DMS79 treated with DMSO at 0.1 percent for 48 hours (cell line): Measurements from ENCODE around the gene FKBP4.

ENCODE experiments used
- DNase-seq: peaks from one replicate; lab custom pipeline; 2025; lab: John Stamatoyannopoulos, UW

FKBP4 gene

DNA sequence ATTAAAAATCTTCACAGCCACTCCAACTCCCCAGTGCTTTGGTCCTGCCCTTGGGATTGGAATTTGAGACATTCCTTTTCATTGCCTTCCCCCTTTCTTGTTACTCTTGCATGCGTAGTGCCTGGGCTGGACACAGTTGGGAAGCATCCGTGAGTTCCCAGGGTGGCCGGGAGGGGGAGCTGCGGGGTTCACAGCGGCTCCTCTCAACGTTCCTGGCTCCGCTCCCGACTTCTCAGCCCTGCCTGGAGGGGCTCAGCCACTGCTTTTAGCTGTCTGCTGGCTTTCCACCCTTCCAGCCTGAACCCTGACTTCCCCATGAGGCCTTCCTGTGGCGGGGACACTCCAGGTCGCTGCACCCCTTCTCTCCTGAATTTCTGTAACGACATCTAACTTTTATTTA, 58.9 kb downstream of the FKBP4 start:
- peak; percentile 18 for DNase-seq
